Stimulated activated CD8-positive, alpha-beta memory T cell treated with anti-CD3 and anti-CD28 coated beads, Interleukin-7, amount 100 ng/mL, for 1 hour (primary cell): Measurements from ENCODE around the gene ATP5MC3.

Experiments
- DNase-seq, 2 donors: peaks; one replicate each; pipeline ENCODE4 v3.0.0-alpha.2; 2020; ENCODE audit warnings: low read depth in 2 of 2

Gene ATP5MC3

DNA sequence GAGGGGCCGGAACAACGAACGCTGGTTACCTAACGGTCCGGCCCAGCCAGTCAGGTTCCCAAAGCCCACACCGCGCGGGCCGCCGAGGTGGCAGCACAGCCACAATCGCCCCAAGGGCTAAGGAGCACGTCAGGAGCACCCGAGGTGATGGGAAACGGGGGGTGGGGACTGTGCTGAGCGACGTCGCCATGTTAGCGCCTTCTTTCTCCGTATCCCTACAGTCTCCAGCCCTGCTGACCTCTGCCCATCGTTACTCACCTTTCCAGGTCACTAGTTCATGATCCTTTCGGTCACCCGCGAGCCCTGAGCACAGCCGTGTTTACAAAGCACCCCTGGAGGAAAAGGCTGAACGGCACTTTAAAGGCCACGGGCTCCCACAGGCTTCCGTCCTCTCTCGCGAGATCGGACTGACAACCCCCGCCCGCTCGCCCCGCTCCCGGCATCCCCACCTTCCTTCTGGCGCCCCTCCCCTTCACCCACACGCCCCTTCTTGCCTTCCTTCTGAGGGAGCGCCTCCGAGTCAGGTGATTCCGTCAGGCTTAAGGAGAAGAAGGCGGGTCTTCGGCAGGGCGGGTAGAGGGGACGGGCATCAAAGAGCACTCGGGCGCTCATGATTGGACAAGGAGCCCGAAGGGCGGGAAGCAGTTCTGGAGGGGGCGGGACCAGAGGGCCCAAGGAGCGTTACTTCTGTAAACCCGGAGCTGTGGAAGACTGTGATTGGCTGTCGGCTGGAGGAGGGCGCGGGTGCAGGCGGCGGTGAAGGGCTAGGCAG is 13.5 kb downstream of the ATP5MC3 start, which contains the start of gene ATF2:
Gene ATF2, minus strand, starts transcription at position 412 of the 772 bp plus-strand sequence. CDS start 31,760 bp downstream, outside the sequence.
- peak; percentile 87 to 91 for DNase-seq

DNA sequence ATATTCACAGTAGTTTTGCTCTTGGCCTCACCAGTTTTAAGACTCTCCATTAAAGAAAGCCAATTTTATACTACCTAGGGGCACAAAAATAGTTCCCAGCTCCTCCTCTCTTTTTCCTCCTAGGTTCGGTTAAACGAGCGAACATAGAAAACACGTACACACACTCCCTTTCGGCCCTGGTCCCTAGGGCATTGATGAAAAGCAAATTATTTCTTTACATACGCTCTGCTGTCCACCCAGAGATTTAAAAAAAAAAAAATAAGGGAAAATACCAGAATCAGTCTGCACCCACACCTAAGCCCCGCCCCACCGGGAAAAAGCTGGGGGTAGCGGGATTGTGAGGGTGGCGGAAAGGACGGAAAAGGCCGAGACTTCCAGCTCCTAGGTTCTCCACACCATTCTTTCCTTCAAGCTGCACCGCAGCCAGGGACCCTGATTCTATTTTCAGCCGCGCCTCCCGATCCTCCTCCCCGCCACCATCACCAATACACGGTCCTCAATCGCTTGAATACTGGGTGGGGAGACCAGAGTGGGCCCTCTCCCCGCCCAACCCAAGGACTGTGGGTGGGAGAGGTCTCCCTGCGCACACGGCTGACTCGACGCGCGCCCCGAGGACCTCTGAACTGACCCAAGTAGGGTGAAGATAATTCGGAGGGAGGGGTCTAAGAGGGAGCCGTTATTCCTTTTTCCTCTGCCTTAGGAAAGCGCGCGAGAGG is 14.3 kb downstream of the ATP5MC3 start:
- DNase-seq: no peak

DNA sequence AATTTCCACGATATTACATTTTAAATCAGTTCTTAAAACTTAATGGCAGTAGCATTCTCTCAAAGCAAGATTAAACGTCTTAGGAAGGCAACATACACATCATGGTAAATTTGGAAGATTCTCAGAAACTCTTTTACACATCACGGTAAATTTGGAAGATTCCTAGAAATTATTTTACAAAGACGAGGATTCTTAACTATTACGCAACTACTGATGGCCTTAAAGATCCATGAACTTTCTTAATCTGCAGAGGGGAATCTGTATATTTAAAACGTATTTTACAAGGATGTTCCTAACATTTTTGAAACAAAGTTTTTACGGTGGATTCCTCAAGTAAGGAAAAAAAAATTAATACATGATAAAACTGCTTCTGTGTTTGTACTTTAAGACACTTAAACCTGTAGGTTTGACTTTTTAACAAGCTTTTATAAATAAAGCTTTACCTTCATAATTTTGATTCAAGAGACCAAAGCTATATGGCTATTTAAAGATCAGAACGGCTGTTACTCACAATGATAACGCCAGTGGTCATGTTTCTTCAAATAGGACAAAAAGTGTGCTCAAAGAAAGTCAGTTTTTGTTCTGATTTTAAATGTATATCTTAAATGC is 15.2 kb downstream of the ATP5MC3 start:
- DNase-seq: no peak

DNA sequence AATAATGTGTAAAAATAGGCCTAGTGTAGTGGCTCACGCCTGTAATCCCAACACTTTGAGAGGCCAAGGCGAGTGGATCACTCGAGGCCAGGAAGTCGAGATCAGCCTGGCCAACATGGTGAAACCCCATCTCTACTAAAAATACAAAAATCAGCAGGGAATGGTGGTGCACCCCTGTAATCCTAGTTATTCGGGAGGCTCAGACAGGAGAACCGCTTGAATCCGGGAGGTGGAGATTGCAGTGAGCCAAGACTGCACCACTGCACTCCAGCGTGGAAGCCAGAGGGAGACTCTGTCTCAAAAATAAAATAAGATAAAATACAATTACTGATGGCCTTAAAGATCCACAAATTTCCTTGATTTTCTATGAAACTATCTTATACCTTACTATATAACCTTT is 17.3 kb downstream of the ATP5MC3 start:
- DNase-seq: no peak

DNA sequence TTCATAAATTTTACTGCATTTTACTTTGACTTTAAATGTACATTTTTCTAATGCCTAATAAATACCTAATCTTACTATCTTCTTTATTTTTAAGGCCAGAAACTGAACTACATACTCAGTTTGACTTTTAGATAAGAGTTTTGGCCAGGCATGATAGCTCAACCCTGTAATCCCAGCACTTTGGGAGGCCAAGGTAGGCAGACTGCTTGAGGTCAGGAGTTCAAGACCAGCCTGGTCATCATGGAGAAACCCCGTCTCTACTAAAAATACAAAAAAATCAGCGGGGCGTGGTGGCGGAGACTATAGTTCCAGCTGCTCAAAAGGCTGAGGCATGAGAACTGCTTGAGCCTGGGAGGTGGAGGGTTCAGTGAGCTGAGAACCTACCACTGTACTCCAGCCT is 22.6 kb downstream of the ATP5MC3 start:
- DNase-seq: no peak

DNA sequence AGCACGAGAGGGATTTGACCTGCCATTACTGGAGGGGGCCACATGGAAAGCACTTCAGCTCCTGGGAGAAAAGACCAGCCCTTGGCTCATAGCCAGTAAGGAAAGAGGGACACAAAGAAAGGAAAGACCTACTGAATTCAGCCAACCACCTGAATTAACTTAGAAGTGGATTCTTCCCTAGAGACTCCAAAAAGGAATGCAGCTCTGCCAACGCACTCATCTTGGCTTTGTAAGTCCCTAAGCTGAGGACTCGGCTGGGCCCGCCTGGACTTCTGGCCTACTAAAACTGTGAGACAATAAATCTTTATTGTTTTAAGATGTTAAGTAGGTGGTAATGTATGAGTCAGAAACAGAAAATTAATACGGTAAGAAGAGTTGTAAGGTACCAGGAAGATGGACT is 25.0 kb downstream of the ATP5MC3 start:
- DNase-seq: no peak

DNA sequence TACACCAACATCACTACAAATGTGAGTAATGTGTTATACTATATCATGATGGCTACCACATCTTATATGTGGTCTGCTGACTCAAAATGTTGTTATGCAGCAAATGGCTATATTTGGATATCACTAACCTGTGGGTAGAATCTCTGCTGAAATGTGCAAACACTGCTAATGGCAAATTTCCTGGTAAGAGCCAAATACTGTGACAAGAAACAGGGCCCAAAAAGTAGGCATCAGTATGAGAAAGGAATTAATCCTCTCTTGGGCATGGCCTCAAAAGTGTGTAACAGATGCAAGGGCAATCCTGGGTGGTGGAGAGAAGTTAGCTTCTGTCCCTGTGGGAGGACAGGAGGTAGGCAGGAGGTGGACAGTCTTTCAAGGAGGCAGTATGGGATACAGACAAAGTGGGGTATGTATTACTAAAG is 26.8 kb downstream of the ATP5MC3 start:
- DNase-seq: no peak

DNA sequence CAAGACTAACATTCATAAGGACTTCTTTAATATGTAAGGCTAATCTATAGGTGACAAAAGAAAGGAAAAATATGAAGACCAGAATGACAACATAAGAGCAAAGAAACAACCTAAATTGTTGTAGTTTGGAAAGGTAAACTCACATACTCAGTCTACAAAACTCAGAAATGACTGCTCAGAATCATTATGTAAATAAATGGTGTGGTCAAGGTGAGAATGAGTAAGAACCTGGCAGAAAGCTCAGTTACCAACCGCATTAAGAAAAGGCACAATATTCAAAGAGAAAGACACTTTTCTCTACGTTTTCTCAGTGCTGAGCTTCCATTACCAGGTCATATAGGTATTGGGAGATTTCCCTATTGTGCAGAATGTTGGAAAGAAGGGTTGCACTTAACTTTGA is 29.3 kb downstream of the ATP5MC3 start:
- DNase-seq: no peak

DNA sequence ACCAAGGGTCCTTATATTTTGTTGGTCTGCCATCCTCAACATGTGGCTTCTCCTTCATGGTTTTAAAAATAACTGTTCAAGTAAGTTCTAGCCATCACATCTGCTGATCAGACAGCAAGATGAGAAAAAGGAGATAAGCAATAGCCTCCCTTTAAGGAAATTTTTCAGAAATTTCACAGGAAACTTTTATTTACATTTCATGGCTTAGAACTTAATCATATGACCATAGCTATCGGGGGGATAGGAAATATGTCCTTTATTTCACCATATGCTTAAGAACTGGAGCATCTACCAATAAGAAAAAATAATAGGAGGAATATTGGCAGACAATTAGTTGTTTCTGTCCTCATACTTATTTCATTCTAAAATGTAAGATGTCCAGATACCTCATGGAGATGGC is 29.7 kb downstream of the ATP5MC3 start:
- DNase-seq: no peak

DNA sequence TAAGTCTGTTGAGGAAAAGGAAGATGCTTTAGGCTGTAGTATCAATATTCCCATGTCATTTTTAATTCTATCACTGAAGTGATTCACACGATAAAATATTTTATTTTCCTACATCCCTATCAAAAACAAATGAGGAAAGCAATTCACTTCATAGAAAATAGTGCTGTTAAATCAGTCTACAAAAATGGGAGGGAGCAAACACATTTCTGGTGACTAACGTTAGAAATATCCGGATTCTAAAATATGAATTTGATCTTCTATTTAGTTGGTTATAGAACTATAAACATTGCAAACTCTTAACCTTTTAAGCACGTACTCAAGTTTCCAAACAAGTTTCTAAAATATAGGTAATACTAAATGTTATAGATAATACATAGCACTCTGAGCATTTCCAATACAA is 34.3 kb downstream of the ATP5MC3 start:
- no peak for DNase-seq

DNA sequence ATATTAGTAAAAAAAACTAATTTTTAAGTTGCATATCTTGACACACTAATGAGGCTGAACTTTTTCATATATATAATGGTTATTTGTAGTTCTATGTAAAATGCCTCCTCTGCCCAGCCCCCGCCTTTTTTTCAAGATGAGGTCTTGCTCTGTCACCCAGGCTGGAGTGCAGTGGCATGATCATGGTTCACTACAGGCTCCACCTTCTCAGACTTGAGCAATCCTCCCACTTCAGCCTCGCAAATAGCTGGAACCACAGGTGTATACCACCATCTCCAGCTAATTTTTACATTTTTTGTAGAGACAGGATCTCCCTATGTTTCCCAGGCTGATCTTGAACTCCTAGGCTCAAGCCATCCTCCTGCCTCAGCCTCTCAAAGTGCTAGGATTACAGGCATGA is 37.8 kb downstream of the ATP5MC3 start:
- no peak for DNase-seq

DNA sequence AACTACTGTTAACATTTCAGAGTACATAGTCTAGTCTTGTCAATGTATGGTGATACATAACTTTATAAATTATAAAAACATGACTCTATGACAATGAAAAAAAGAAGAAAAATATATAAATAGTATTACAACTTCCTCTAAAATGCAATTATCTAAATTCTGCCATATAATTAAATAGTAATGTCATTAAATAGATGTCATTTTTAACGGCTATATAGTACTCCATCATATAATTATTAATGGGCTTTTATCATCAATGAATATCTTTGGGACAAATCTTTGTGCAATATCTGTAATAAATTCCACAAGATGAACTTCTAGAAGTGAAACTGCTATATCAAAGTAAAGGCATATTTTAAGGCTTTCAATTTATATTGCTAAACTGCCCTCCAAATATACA is 38.3 kb downstream of the ATP5MC3 start:
- no peak for DNase-seq

DNA sequence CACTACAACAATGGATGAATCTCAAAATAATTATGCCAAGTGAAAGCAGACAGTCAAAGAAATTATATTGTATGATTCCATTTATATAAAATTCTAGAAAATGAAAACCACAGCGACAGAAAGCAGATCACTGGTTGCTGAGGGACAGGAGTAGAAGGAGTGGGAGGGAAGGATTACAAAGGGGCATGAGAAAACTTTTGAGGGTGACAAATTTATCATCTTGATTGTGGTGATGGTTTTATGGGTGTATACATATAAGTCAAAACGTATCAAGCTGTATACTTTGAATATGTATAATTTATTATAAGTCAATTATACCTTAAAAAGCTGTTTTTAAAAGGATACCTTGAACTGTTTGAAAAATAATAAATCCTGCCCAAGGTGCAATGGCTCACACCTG is 41.2 kb downstream of the ATP5MC3 start:
- DNase-seq: no peak

DNA sequence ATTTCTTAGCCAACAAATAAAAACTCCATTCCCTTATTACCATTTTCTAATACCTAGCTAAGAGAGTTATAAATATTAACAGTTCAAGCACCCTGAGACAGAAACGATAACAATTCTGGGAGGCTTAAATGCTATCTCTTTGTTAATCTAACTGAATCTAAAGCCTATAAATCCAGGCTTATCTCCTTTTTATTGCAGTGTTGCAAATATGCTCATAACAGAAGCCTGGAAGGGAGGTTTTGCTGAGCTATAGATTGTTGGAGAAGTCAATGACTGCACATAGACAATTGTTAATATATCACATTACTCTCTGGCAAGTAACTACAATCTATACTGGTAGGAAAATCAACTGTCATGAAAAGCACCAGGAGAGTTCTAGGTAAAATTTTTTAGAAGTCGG is 43.7 kb downstream of the ATP5MC3 start:
- no peak for DNase-seq

DNA sequence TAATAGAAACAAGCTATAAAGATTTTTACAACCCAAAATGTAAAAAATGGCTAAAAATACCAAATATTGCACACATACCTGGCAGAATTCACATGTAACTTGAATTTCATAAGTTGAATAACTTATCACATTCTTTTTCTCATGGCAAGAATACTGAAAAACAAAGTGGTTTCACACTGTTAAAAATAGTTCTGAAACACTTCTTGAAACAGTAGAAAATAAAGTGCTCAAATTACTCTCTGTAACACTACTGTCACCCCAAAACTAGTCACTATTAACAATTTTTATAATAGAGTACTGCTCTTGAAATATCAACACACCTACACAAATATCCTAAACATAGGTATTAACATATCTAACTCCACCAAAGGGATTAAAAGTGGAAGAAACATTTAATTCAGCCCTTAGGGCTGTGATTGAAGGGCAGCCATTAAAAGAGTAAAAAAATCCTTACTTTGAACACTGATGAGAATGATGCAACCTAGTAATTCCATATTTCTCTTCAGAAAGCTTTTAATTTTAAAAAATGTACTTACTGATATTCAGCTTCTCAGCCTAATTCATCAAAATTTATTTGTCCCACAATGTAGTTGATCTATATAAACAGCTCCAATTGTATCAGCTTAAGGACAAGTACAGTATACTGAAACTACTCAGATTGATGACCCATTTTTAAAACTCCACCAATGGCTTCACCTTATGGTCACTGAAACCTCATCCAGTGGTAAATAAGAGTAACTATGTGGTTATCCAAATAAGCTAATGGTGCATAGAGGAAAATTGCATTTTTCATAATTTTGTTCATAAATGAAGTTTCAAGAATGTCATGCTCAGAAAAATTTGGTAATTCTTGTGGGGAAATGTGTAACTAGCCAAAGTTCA is 44.9 kb downstream of the ATP5MC3 start:
- no peak for DNase-seq

DNA sequence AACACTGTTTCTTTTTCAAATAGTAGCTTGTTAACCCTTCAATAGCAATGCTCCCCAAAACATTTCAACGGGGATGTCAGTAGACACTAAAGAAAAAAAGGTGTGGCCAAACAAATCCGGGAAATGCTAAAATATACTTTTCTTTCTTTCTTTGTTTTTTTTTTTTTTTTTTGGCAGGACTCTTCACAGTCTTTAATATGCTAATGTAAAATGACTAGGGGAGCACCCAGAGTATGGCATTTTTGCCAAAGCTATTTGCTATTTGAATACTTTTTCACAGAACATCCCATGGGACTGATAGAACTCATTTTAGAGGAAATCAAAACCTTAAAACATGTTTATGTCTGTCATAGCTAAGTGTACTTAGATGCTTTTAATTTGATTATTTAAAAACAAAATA is 45.6 kb downstream of the ATP5MC3 start:
- DNase-seq: no peak

DNA sequence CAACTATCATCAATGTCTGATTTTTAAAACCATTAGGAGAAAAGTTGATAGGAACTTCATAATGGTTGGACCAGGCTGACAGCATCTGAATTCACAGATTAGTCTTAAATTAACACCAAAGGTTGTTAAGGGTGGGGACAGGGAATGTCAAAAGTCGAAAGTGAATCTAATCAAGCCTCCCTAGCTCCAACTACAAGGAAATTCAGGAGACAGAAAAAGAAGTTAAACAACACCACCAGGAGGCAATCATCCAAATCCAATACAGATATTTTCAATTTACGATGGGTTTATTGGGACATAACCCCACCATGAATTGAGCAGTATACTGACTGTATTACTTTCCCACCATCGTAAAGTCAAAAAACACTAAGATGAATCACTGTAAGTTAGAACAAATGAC is 46.3 kb downstream of the ATP5MC3 start:
- no peak for DNase-seq

DNA sequence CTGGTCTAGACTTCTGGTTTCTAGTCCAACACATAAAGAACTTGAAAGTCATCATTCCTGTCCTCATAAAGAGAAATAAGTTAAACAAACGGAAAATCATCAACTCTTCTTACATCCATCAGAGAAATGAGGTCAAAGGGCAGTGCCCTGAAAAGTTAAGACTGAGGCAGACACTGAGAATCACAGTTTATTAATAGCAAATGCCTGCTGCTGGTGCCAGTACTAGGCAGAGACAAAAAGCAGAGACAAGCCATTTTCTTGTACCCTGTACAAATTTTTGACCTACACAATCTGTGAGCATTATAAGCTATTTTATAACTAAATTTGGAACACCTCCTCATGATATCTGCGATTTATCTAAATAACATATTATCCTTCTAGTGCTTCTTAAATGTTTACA is 50.3 kb downstream of the ATP5MC3 start:
- DNase-seq: no peak

DNA sequence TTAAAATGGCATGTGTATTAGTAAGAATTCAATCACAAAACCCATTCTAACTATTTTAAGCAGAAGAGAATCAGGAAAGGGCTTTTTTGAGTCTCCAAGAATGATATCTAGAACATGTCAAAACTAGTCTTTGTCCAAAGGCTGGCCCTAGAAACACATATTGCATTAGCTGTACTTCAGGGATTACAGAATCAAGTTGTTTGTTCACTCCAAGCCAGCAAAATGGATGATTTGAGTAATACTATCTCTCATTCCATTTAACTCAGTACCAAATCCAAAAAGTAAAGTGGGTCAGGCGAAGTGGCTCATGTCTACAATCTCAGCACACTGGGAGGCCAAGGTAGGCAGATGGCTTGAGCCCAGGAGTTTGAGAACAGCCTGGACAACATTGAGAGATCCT is 54.8 kb downstream of the ATP5MC3 start:
- DNase-seq: no peak
